ENCODE data around the gene HPD. TPM values are rescaled to one million over a fixed set of nuclear protein-coding genes. Genes with fewer than 3 reads are reported as not detected.
A peak's percentile ranks its signal among the peaks of the same experiment; 100 is the strongest.

The HPD gene
- total RNA-seq, 2 experiments from 2014 or later = not detected

DNA sequence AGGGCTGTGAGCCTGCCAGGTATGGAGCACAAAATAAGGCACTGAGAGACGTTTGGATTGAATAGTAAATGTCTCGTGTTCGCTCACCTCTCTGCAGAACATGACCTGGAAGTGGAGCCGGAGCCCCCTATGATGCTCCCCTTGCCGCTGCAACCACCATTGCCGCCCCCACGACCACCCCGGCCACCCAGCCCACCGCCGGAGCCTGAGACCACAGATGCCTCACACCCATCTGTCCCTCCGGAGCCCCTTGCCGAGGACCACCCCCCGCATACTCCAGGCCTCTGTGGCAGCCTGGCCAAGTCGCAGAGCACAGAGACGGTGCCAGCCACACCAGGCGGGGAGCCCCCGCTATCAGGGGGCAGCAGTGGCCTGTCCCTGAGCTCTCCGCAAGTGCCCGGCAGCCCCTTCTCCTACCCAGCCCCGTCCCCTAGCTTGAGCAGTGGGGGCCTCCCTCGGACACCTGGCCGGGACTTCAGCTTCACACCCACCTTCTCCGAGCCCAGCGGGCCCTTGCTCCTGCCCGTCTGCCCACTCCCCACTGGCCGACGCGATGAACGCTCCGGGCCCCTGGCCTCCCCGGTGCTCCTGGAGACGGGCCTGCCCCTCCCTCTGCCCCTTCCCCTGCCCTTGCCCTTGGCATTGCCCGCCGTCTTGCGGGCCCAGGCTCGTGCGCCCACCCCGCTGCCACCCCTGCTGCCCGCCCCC, 36.1 kb downstream of the HPD start:
- H3K27ac Mint-ChIP-seq = no peak overlapping the region
- peaks cover 53% of the 10 kb centered on the region for H3K36me3 Mint-ChIP-seq (ENCODE audit: low read depth)
- H3K27me3 Mint-ChIP-seq = no peaks in the 10 kb centered on the region
- POLR2A ChIA-PET = no interaction called here
- H3K9me3 Mint-ChIP-seq = no peaks in the 10 kb centered on the region
- no peak for DNase-seq
- no peak overlapping the region for H3K4me3 Mint-ChIP-seq
- H3K4me1 Mint-ChIP-seq = no peaks in the 10 kb centered on the region
- CTCF ChIA-PET = no interaction called here

GRCh38 chr12:121820056-121820455, 38.6 kb downstream of the HPD start:
- POLR2A ChIA-PET = no interaction called here
- Mint-ChIP-seq H3K27me3 (no peaks in the 10 kb centered on the region), H3K27ac (no peak overlapping the region), H3K36me3 (ENCODE audit: low read depth) (peaks cover 51% of the 10 kb centered on the region), H3K4me1 (peaks cover 4% of the 10 kb centered on the region), H3K9me3 (no peaks in the 10 kb centered on the region), H3K4me3 (no peak overlapping the region)
- no peak for DNase-seq
- CTCF ChIA-PET = no interaction called here

- DNase-seq = no peak
- CTCF ChIA-PET = no interaction called here
- Mint-ChIP-seq H3K4me3 (no peak overlapping the region), H3K36me3 (ENCODE audit: low read depth) (peaks cover 49% of the 10 kb centered on the region), H3K9me3 (no peaks in the 10 kb centered on the region), H3K4me1 (peaks cover 4% of the 10 kb centered on the region), H3K27me3 (no peaks in the 10 kb centered on the region), H3K27ac (no peak overlapping the region)
- POLR2A ChIA-PET = no interaction called here
Measured at GRCh38 chr12:121819212-121819949, 39.3 kb downstream of the HPD start.

DNA sequence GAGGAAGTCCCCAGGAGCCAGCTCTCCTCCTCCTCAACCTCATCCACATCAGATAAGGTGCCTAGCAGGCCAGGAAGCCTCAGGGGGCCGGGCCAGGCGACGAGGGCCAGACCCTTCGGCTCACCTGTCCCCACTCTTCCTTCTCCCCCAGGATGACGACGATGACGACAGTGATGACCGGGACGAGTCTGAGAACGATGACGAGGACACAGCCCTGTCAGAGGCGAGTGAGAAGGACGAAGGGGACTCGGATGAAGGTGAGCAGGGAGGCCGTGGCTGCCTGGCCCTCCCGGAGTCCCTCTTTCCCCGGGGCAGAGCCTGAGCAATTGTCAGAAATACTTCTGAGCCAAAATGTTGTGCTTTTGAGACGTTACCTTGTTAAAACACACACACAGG, 41.0 kb downstream of the HPD start:
- H3K4me1 Mint-ChIP-seq = peaks cover 18% of the 10 kb centered on the region
- no peaks in the 10 kb centered on the region for H3K9me3 Mint-ChIP-seq
- ChIA-PET CTCF (no interaction called here), POLR2A (interaction anchor here (0.9 kb wide), 1 partner anchor 18 kb away, joined by 3 read pairs; no protein-coding TSS in a partner anchor)
- H3K36me3 Mint-ChIP-seq (ENCODE audit: low read depth) = peaks cover 49% of the 10 kb centered on the region
- H3K4me3 Mint-ChIP-seq = no peak overlapping the region
- H3K27ac Mint-ChIP-seq = no peak overlapping the region
- no peak for DNase-seq
- H3K27me3 Mint-ChIP-seq = no peaks in the 10 kb centered on the region

GRCh38 chr12:121816925-121817647, 41.6 kb downstream of the HPD start:
- no peak for DNase-seq
- ChIA-PET CTCF (interaction anchor here (2.5 kb wide), 1 partner anchor 22 kb away, joined by 14 read pairs; no protein-coding TSS in a partner anchor), POLR2A (interaction anchor here (0.9 kb wide), 1 partner anchor 17 kb away, joined by 3 read pairs; no protein-coding TSS in a partner anchor)
- Mint-ChIP-seq H3K4me3 (no peak overlapping the region), H3K27me3 (no peaks in the 10 kb centered on the region), H3K4me1 (peaks cover 22% of the 10 kb centered on the region), H3K36me3 (ENCODE audit: low read depth) (peaks cover 50% of the 10 kb centered on the region), H3K9me3 (no peaks in the 10 kb centered on the region), H3K27ac (no peak overlapping the region)

DNA sequence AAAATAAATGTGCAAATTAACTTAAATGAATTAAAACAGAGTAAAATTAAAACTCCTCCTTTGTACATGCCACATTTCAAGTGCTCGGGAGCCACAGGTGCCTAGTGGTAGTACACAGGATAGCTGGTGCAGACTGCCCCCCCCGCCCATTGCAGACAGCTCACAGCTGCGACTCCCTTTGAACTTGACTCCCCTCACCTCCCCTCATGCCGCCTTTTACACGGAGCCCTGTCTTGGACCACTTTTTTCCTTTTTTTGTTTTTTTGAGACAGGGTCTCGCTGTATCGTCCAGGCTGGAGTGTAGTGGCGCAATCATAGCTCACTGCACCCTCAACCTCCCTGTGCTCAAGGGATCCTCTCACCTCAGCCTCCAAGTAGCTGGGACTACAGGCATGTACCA, 43.4 kb downstream of the HPD start:
- DNase-seq = no peak
- ChIA-PET CTCF (interaction anchor here (2.5 kb wide), 1 partner anchor 21 kb away, joined by 14 read pairs; no protein-coding TSS in a partner anchor), POLR2A (interaction anchor here (0.8 to 1.9 kb wide), 3 partner anchors 9 to 20 kb away, joined by 3 to 9 read pairs (median 3); no protein-coding TSS in a partner anchor)
- no peaks in the 10 kb centered on the region for H3K27me3 Mint-ChIP-seq
- peaks cover 36% of the 10 kb centered on the region for H3K4me1 Mint-ChIP-seq
- no peak overlapping the region for H3K4me3 Mint-ChIP-seq
- peaks cover 53% of the 10 kb centered on the region for H3K36me3 Mint-ChIP-seq (ENCODE audit: low read depth)
- peak overlapping the region; percentile 44 for H3K27ac Mint-ChIP-seq
- no peaks in the 10 kb centered on the region for H3K9me3 Mint-ChIP-seq

DNA sequence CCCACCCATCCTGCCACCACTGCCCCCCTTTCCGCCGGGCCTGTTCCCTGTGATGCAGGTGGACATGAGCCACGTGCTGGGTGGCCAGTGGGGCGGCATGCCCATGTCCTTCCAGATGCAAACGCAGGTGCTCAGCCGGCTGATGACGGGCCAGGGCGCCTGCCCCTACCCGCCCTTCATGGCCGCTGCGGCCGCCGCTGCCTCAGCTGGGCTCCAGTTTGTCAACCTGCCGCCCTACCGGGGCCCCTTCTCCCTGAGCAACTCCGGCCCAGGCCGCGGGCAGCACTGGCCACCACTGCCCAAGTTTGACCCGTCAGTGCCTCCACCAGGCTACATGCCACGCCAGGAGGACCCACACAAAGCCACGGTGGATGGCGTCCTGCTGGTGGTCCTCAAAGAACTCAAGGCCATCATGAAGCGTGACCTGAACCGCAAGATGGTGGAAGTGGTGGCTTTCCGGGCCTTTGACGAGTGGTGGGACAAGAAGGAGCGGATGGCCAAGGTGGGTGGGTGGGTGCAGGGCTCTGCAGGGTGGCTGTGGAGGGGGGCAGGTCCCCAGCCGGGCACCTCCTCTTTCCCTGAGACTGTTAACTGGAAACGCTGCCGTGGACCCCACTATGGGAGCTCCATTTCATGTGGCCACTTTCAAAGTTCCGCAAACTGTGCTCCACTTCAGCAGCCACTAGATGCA, 44.1 kb downstream of the HPD start:
- no peaks in the 10 kb centered on the region for H3K27me3 Mint-ChIP-seq
- peaks cover 56% of the 10 kb centered on the region for H3K36me3 Mint-ChIP-seq (ENCODE audit: low read depth)
- no peaks in the 10 kb centered on the region for H3K9me3 Mint-ChIP-seq
- DNase-seq = no peak
- H3K27ac Mint-ChIP-seq = no peak overlapping the region
- POLR2A ChIA-PET = interaction anchor here (1.3 to 27.1 kb wide), 3 partner anchors 8 to 27 kb away, joined by 3 to 1170 read pairs (median 9); partner anchors contain the start of gene RHOF
- H3K4me3 Mint-ChIP-seq = no peak overlapping the region
- CTCF ChIA-PET = interaction anchor here (2.5 kb wide), 1 partner anchor 20 kb away, joined by 14 read pairs; no protein-coding TSS in a partner anchor
- peaks cover 37% of the 10 kb centered on the region for H3K4me1 Mint-ChIP-seq

DNA sequence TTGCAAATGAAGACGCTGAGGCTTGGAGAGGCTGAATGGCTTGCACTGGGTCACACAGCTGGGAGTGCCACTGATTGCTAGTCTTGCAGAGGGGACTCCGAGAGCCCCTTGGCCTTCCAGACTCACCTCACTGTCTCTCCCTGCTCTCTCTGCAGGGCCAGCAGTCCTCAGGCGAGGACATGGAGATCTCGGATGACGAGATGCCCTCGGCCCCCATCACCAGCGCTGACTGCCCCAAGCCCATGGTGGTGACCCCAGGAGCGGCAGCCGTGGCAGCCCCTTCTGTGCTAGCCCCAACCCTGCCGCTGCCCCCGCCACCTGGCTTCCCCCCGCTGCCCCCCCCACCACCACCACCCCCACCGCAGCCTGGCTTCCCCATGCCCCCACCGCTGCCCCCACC, 44.7 kb downstream of the HPD start:
- POLR2A ChIA-PET = interaction anchor here (27.1 kb wide), 1 partner anchor 27 kb away, joined by 1170 read pairs; the partner anchor contains the start of gene RHOF
- no peaks in the 10 kb centered on the region for H3K9me3 Mint-ChIP-seq
- H3K27ac Mint-ChIP-seq = peak overlapping the region; percentile 73
- CTCF ChIA-PET = interaction anchor here (14.5 kb wide), 1 partner anchor 23 kb away, joined by 683 read pairs; the partner anchor contains the start of gene RHOF
- no peak for DNase-seq
- no peak overlapping the region for H3K4me3 Mint-ChIP-seq
- no peaks in the 10 kb centered on the region for H3K27me3 Mint-ChIP-seq
- H3K4me1 Mint-ChIP-seq = peaks cover 43% of the 10 kb centered on the region
- H3K36me3 Mint-ChIP-seq (ENCODE audit: low read depth) = peaks cover 57% of the 10 kb centered on the region

- H3K27ac Mint-ChIP-seq = peak overlapping the region; percentile 73
- peaks cover 47% of the 10 kb centered on the region for H3K4me1 Mint-ChIP-seq
- peak; percentile 37 for DNase-seq
- H3K4me3 Mint-ChIP-seq = peak overlapping the region; percentile 81
- no peaks in the 10 kb centered on the region for H3K27me3 Mint-ChIP-seq
- H3K36me3 Mint-ChIP-seq (ENCODE audit: low read depth) = peaks cover 61% of the 10 kb centered on the region
- CTCF ChIA-PET = interaction anchor here (0.9 to 14.5 kb wide), 6 partner anchors 11 to 106 kb away, joined by 3 to 683 read pairs (median 25); partner anchors contain the start of genes CFAP251, PSMD9, RHOF and SETD1B
- POLR2A ChIA-PET = interaction anchor here (1.8 to 27.1 kb wide), 2 partner anchors 26 to 75 kb away, joined by 8 to 1170 read pairs; partner anchors contain the start of genes PSMD9 and RHOF
- H3K9me3 Mint-ChIP-seq = no peaks in the 10 kb centered on the region
Measured at GRCh38 chr12:121812921-121813896, 45.5 kb downstream of the HPD start.

GRCh38 chr12:121812320-121812871, 46.3 kb downstream of the HPD start:
- Mint-ChIP-seq H3K27me3 (no peaks in the 10 kb centered on the region), H3K4me1 (peaks cover 51% of the 10 kb centered on the region), H3K9me3 (no peaks in the 10 kb centered on the region), H3K4me3 (peak overlapping the region; percentile 81), H3K27ac (peak overlapping the region; percentile 61), H3K36me3 (ENCODE audit: low read depth) (peaks cover 55% of the 10 kb centered on the region)
- DNase-seq = peak; percentile 54
- POLR2A ChIA-PET = interaction anchor here (0.6 to 27.1 kb wide), 5 partner anchors 25 to 185 kb away, joined by 3 to 1170 read pairs (median 4); partner anchors contain the start of genes PSMD9 and RHOF
- CTCF ChIA-PET = interaction anchor here (0.6 to 14.5 kb wide), 21 partner anchors 10 to 629 kb away, joined by 3 to 683 read pairs (median 5); partner anchors contain the start of genes CFAP251, PSMD9, RHOF and SETD1B
